HCT116 (cell line): Measurements from ENCODE around the gene HS3ST2.

Experiments
- FOSL1 ChIP-seq: IDR thresholded peaks from 2 replicates; pipeline ENCODE4 v1.6.1; 2012; ENCODE audit warnings: low read depth
- POLR2AphosphoS5 ChIP-seq: IDR thresholded peaks from 2 replicates; pipeline ENCODE4 v1.6.1; 2011; ENCODE audit warnings: mild to moderate bottlenecking, low read depth, low read length, moderate library complexity
- TF ChIP-seq, protein P1 (sequence below), 3 experiments: fragments of 200-600 bp in 1 of 3; sonication (generic) in 1 of 3; IDR thresholded peaks in 2 of 3; conservative IDR thresholded peaks in 1 of 3; 2 replicates each; pipeline ENCODE4 v1.5.1; 2012 to 2017; ENCODE audit warnings: low read depth in 2 of 3, low read length in 2 of 3, antibody characterized with exemption in 1 of 3, borderline replicate concordance in 1 of 3, control low read depth in 1 of 3, mild to moderate bottlenecking in 1 of 3, mixed read lengths in 1 of 3, mixed run types in 1 of 3, moderate library complexity in 1 of 3; ENCODE audit not compliant: insufficient read depth in 1 of 3
- TF ChIP-seq, protein P2 (sequence below): IDR thresholded peaks from 2 replicates; pipeline ENCODE4 v1.6.1; 2012

DNA sequence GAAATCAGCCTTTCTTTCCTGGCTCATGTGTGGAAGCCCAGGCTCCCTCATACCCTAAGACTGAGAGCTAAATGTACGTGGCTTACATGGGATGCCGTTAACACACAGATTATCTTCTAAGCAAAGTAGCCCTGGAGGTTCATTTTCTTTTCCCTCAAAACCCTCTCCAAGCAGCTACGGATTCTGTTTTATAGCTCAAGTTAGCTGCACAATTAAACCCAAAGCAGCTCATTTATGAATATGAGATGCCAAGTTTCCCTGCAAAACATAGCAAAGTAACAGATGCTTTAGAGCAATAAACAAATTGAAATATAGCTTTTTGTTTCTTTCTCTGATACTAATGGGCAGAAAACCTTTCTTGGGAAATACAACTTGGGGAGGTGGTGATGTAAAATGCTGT is 72.0 kb downstream of the HS3ST2 start:
- TF ChIP-seq, protein P1, sequence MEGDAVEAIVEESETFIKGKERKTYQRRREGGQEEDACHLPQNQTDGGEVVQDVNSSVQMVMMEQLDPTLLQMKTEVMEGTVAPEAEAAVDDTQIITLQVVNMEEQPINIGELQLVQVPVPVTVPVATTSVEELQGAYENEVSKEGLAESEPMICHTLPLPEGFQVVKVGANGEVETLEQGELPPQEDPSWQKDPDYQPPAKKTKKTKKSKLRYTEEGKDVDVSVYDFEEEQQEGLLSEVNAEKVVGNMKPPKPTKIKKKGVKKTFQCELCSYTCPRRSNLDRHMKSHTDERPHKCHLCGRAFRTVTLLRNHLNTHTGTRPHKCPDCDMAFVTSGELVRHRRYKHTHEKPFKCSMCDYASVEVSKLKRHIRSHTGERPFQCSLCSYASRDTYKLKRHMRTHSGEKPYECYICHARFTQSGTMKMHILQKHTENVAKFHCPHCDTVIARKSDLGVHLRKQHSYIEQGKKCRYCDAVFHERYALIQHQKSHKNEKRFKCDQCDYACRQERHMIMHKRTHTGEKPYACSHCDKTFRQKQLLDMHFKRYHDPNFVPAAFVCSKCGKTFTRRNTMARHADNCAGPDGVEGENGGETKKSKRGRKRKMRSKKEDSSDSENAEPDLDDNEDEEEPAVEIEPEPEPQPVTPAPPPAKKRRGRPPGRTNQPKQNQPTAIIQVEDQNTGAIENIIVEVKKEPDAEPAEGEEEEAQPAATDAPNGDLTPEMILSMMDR (IDR thresholded peaks at IDR 0.05 in 2 of 3, conservative IDR thresholded peaks at IDR 0.05 in 1 of 3; ENCODE audit: borderline replicate concordance in 1 of 3, insufficient read depth in 1 of 3, low read depth in 2 of 3, low read length in 2 of 3): no peak
- TF ChIP-seq, protein P2, sequence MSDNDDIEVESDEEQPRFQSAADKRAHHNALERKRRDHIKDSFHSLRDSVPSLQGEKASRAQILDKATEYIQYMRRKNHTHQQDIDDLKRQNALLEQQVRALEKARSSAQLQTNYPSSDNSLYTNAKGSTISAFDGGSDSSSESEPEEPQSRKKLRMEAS: no peak
- TF ChIP-seq FOSL1 (no peak), POLR2AphosphoS5 (no peak)
